K562 (cell line): ENCODE measurements around the gene MYO3B. TPM values are rescaled to one million over a fixed set of nuclear protein-coding genes. Genes with fewer than 3 reads are reported as not detected.
A peak's percentile ranks its signal among the peaks of the same experiment; 100 is the strongest.

Experiments used
- ATAC-seq: fragments of 200-7000 bp; cut with Tn5 transposase; 3 replicates; pipeline ENCODE4 v1.9.1; 2020; ENCODE audit warnings: moderate library complexity
- BruUV-seq: library from RNA; stranded (reverse); fragments of 400-500 nt; replicated peaks from 2 replicates; lab custom pipeline; 2021; lab: Mats Ljungman, UMichigan
- CTCF ChIA-PET: fragments of 300-600 bp; formaldehyde crosslinking; extraction: SDS; loops from one replicate; lab custom pipeline; 2021; ENCODE audit warnings: low intra/inter-chr PET ratio; lab: Yijun Ruan, JAX
- POLR2A ChIA-PET: fragments of 300-600, 350-650 bp; sonication (Branson Sonifier 250); formaldehyde crosslinking; extraction: SDS; loops from one replicate; lab custom pipeline; 2021; ENCODE audit warnings: antibody characterized with exemption, inconsistent platforms; lab: Yijun Ruan, JAX
- DNase-seq, 4 experiments: peaks; one replicate each; pipeline versions ENCODE4 v3.0.0 to v3.0.0-alpha.2; 2011 to 2018; ENCODE audit warnings: low spot score in 3 of 4, mixed read lengths in 3 of 4; ENCODE audit errors: extremely low read depth in 1 of 4
- FAIRE-seq: peaks from 2 replicates; lab custom pipeline; 2011; peaks lifted over from hg19 to GRCh38; lab: Jason Lieb, UNC
- H2AFZ ChIP-seq: 2 replicates; pipeline ENCODE4 v1.6.0; 2011; ENCODE audit warnings: low read depth, low read length, control low read depth, inconsistent platforms
- H3K27ac ChIP-seq: fragments of 200-600 bp; 3 replicates; pipeline ENCODE4 v1.8.0; 2011; ENCODE audit warnings: low read depth, mild to moderate bottlenecking, control low read depth, inconsistent platforms, low read length, moderate library complexity, mixed read lengths; ENCODE audit errors: extremely low read depth
- H3K27me3 ChIP-seq, 2 experiments: fragments of 300-600 bp in 1 of 2; 2 replicates in 1 of 2; 3 replicates in 1 of 2; pipeline versions ENCODE4 v1.6.0 to v1.8.0; 2011; ENCODE audit warnings: inconsistent platforms in 2 of 2, low read length in 2 of 2, mild to moderate bottlenecking in 1 of 2, mixed read lengths in 1 of 2, moderate library complexity in 1 of 2; ENCODE audit not compliant: control insufficient read depth in 2 of 2, insufficient read depth in 2 of 2
- H3K36me3 ChIP-seq: fragments of 300-600 bp; 3 replicates; pipeline ENCODE4 v1.8.0; 2011; ENCODE audit warnings: mild to moderate bottlenecking, low read length, inconsistent platforms; ENCODE audit not compliant: control insufficient read depth, insufficient read depth
- H3K4me1 ChIP-seq, 2 experiments: fragments of 200-600 bp in 1 of 2; replicated peaks in 1 of 2; 2 replicates in 1 of 2; 3 replicates in 1 of 2; pipeline versions ENCODE4 v1.5.1 to v1.8.0; 2011; ENCODE audit warnings: inconsistent platforms in 2 of 2, low read length in 2 of 2, mild to moderate bottlenecking in 1 of 2, mixed read lengths in 1 of 2, moderate library complexity in 1 of 2; ENCODE audit not compliant: control insufficient read depth in 2 of 2, insufficient read depth in 2 of 2
- H3K4me2 ChIP-seq: 2 replicates; pipeline ENCODE4 v1.6.1; 2011; ENCODE audit warnings: low read length, control low read depth, inconsistent platforms, mixed read lengths; ENCODE audit not compliant: insufficient read depth
- H3K4me3 ChIP-seq: fragments of 200-600 bp; sonication (generic), shearing (Covaris generic); 2 replicates; pipeline ENCODE4 v1.5.1; 2016; ENCODE audit warnings: control low read depth, inconsistent platforms
- H3K79me2 ChIP-seq: fragments of 200-600 bp; 3 replicates; pipeline ENCODE4 v1.8.0; 2011; ENCODE audit warnings: low read length, inconsistent platforms; ENCODE audit not compliant: control insufficient read depth, insufficient read depth
- H3K9ac ChIP-seq, 2 experiments: 2 replicates each; pipeline versions ENCODE4 v1.6.0 to v1.6.1; 2011; ENCODE audit warnings: low read depth in 2 of 2, low read length in 2 of 2, control low read depth in 1 of 2, inconsistent platforms in 1 of 2, mild to moderate bottlenecking in 1 of 2, mixed read lengths in 1 of 2; ENCODE audit not compliant: insufficient read depth in 1 of 2
- H3K9me1 ChIP-seq: one replicate; pipeline ENCODE4 v1.6.0; 2011; ENCODE audit warnings: inconsistent platforms, mild to moderate bottlenecking, low read length, moderate library complexity; ENCODE audit not compliant: control insufficient read depth, insufficient read depth
- H3K9me3 ChIP-seq: replicated peaks from 2 replicates; pipeline ENCODE4 v1.5.1; 2011; ENCODE audit warnings: low read depth, low read length, inconsistent platforms; ENCODE audit not compliant: control insufficient read depth, insufficient read depth
- H4K20me1 ChIP-seq: replicated peaks from 2 replicates; pipeline ENCODE4 v1.6.1; 2011; ENCODE audit warnings: low read length, inconsistent platforms, mixed read lengths; ENCODE audit not compliant: control insufficient read depth, insufficient read depth
- CBFA2T2 ChIP-seq: fragments of 450-650 bp; conservative IDR thresholded peaks from 2 replicates; pipeline ENCODE4 v1.6.1; 2017; ENCODE audit warnings: mild to moderate bottlenecking
- CXXC5 ChIP-seq: fragments of 250-450 bp; sonication (Bioruptor Pico); IDR thresholded peaks from 2 replicates; pipeline ENCODE4 v1.8.0; 2022; ENCODE audit warnings: inconsistent platforms, mild to moderate bottlenecking, moderate library complexity
- GABPB1 ChIP-seq: sonication (generic); formaldehyde crosslinking; IDR thresholded peaks from 2 replicates; pipeline ENCODE4 v1.8.0; 2022; ENCODE audit warnings: mild to moderate bottlenecking, missing genetic modification reagents
- HIVEP1 ChIP-seq: fragments of 250-450 bp; sonication (Bioruptor Pico); IDR thresholded peaks from 2 replicates; pipeline ENCODE4 v1.4.0; 2020; ENCODE audit warnings: mild to moderate bottlenecking
- TAF15 ChIP-seq: fragments of 200-400 bp; formaldehyde crosslinking; IDR thresholded peaks from 2 replicates; pipeline ENCODE4 v1.6.1; 2017; ENCODE audit warnings: mild to moderate bottlenecking, low read depth, low read length, moderate library complexity
- TCF7 ChIP-seq: sonication (generic); IDR thresholded peaks from 2 replicates; pipeline ENCODE4 v1.6.1; 2016; ENCODE audit warnings: antibody characterized with exemption, borderline replicate concordance
- XRCC5 ChIP-seq: fragments of 200-400 bp; formaldehyde crosslinking; IDR thresholded peaks from 2 replicates; pipeline ENCODE4 v1.6.1; 2017; ENCODE audit warnings: low read depth, mild to moderate bottlenecking, low read length
- ZC3H11A ChIP-seq: IDR thresholded peaks from 2 replicates; pipeline ENCODE4 v1.6.1; 2012; ENCODE audit warnings: low read depth, low read length, improper control_type of control experiment
- ZNF253 ChIP-seq: fragments of 250-450 bp; sonication (Bioruptor Pico); conservative IDR thresholded peaks from 2 replicates; pipeline ENCODE4 v1.6.1; 2021; ENCODE audit warnings: mild to moderate bottlenecking
- WGBS: fragments of 100-300 bp; shearing (Covaris generic); methylation state at CpG from one replicate; pipeline ENCODE4 v1.1.6; 2016; ENCODE audit warnings: low coverage, mixed read lengths; ENCODE audit not compliant: insufficient coverage; ENCODE audit errors: missing lambda C conversion rate; 5-methylcytosine and 5-hydroxymethylcytosine counted together
- in situ Hi-C: fragments of 300-500 bp; cut with MboI; formaldehyde crosslinking; loops from 4 replicates; pipeline ENCODE4 v1.15.0; 2018; ENCODE audit warnings: inconsistent platforms, mixed read lengths
- intact Hi-C: fragments of 100-400 bp; cut with micrococcal nuclease; formaldehyde crosslinking; loops from 2 replicates; pipeline ENCODE4 v1.14.2; 2022
- polyA plus RNA-seq, 8 experiments: library from polyadenylated mRNA; depleted of rRNA in 4 of 8; stranded (reverse) in 5 of 8; unstranded in 3 of 8; fragments of >200 nt; fragmentation: Nextera tagmentation in 2 of 8; fragmentation: Illumina TruSeq in 1 of 8; extraction: Ambion mirVana in 2 of 8; extraction: Trizol in 1 of 8; gene quantifications; 2 replicates each; pipeline versions ENCODE4 v1.2.1 to v1.2.3, GENCODE V29; 2011 to 2014; ENCODE audit warnings: inconsistent platforms in 1 of 8, missing spikeins in 1 of 8
- total RNA-seq, 7 experiments: library from RNA; depleted of rRNA in 6 of 7; stranded (reverse); fragments of >200 nt in 6 of 7; fragmentation: Illumina TruSeq in 2 of 7; extraction: Trizol in 2 of 7; gene quantifications; 2 replicates each; pipeline versions ENCODE4 v1.2.1 to v1.2.3, GENCODE V29; 2011 to 2021; ENCODE audit warnings: low replicate concordance in 1 of 7
- TF ChIP-seq, protein P1 (sequence below), 2 experiments: IDR thresholded peaks in 1 of 2; conservative IDR thresholded peaks in 1 of 2; 2 replicates each; pipeline ENCODE4 v1.6.1; 2016; ENCODE audit warnings: low read depth in 2 of 2, mild to moderate bottlenecking in 1 of 2, missing compliant biosample characterization in 1 of 2, missing genetic modification characterization in 1 of 2, moderate library complexity in 1 of 2
- TF ChIP-seq, protein P2 (sequence below): fragments of 250-450 bp; sonication (Bioruptor Pico); IDR thresholded peaks from 2 replicates; pipeline ENCODE4 v1.4.0; 2020; ENCODE audit warnings: mild to moderate bottlenecking, moderate library complexity
- TF ChIP-seq, protein P3 (sequence below): fragments of 450-650 bp; IDR thresholded peaks from 2 replicates; pipeline ENCODE4 v1.6.1; 2016; ENCODE audit warnings: borderline replicate concordance

The MYO3B gene
- total and polyA plus RNA-seq, 9 of the 15 experiments (the other 6 are each of a cell fraction or from before 2014, with no cell fraction given) = 2.7 to 6.5 (median 3.6) TPM

DNA sequence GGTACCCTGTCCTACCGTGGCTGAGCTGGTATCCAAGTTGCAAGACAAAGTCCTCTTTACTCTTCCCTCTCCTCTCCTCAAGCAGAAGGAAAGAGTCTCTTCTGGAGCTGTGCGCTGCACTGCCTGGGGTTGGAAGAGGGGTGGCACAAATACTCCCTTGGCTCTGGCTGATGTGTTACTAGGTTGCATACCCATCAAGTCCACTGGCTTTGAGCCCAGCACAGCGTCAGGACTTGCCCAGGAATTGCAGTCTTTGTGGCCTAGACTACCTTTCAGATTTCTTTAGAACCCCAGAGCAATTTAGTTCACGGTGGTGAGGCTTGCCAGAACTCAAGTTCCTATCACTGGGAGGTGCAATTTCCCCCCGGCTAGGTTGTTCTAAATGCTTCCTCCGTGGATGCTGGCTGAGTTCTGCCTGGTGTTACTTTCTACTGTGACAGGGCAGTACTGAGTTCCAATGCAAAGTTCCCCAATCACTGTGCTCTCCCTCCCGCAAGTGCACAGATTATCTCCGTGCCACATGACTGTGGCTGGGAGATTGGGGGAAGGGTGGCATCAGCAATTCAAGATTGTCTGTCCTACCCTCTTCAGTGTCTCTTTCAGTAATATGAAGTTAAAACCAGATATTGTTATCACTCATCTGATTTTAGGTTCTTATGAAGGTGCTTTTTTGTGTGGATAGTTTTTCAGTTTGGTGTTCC is 13.4 kb downstream of the MYO3B start:
- Histone ChIP-seq H3K4me1 (no peaks in the 10 kb centered on the region), H3K4me3 (no peak overlapping the region), H3K27me3 (no peaks in the 10 kb centered on the region), H2AFZ (peak overlapping the region; percentile 40; the same call in 1 of the 2 replicates), H4K20me1 (no peaks in the 10 kb centered on the region), H3K36me3 (no peaks in the 10 kb centered on the region), H3K4me2 (no peak overlapping the region), H3K79me2 (no peaks in the 10 kb centered on the region), H3K9me1 (no peaks in the 10 kb centered on the region), H3K27ac (no peak overlapping the region), H3K9me3 (no peaks in the 10 kb centered on the region), H3K9ac (no peak overlapping the region)
- BruUV-seq = no TSS peak
- peak; percentile 71 for FAIRE-seq
- in situ Hi-C loops (no loop called here), intact Hi-C loops (no loop called here)
- POLR2A ChIA-PET = interaction anchor here (0.8 kb wide), 1 partner anchor 467 kb away, joined by 4 read pairs; no protein-coding TSS in a partner anchor
- CTCF ChIA-PET = no interaction called here
- peak in 1 of 4 experiments; percentile 25 for DNase-seq
- ATAC-seq = peak; percentile 78
- 23% methylated on average over 8 of the region's 8 CpGs for WGBS
- no peak for TF ChIP-seq XRCC5
- TF ChIP-seq, protein P1, sequence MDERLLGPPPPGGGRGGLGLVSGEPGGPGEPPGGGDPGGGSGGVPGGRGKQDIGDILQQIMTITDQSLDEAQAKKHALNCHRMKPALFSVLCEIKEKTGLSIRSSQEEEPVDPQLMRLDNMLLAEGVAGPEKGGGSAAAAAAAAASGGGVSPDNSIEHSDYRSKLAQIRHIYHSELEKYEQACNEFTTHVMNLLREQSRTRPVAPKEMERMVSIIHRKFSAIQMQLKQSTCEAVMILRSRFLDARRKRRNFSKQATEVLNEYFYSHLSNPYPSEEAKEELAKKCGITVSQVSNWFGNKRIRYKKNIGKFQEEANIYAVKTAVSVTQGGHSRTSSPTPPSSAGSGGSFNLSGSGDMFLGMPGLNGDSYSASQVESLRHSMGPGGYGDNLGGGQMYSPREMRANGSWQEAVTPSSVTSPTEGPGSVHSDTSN (CRISPR knock-in tag; IDR thresholded peaks at IDR 0.05; ENCODE audit: low read depth) = no peak
- TF ChIP-seq, protein P1 (tag; conservative IDR thresholded peaks at IDR 0.05; ENCODE audit: low read depth) = no peak
- TF ChIP-seq, protein P2, sequence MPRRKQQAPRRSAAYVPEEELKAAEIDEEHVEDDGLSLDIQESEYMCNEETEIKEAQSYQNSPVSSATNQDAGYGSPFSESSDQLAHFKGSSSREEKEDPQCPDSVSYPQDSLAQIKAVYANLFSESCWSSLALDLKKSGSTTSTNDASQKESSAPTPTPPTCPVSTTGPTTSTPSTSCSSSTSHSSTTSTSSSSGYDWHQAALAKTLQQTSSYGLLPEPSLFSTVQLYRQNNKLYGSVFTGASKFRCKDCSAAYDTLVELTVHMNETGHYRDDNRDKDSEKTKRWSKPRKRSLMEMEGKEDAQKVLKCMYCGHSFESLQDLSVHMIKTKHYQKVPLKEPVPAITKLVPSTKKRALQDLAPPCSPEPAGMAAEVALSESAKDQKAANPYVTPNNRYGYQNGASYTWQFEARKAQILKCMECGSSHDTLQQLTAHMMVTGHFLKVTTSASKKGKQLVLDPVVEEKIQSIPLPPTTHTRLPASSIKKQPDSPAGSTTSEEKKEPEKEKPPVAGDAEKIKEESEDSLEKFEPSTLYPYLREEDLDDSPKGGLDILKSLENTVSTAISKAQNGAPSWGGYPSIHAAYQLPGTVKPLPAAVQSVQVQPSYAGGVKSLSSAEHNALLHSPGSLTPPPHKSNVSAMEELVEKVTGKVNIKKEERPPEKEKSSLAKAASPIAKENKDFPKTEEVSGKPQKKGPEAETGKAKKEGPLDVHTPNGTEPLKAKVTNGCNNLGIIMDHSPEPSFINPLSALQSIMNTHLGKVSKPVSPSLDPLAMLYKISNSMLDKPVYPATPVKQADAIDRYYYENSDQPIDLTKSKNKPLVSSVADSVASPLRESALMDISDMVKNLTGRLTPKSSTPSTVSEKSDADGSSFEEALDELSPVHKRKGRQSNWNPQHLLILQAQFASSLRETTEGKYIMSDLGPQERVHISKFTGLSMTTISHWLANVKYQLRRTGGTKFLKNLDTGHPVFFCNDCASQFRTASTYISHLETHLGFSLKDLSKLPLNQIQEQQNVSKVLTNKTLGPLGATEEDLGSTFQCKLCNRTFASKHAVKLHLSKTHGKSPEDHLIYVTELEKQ (CRISPR knock-in tag) = no peak
- TF ChIP-seq, protein P3, sequence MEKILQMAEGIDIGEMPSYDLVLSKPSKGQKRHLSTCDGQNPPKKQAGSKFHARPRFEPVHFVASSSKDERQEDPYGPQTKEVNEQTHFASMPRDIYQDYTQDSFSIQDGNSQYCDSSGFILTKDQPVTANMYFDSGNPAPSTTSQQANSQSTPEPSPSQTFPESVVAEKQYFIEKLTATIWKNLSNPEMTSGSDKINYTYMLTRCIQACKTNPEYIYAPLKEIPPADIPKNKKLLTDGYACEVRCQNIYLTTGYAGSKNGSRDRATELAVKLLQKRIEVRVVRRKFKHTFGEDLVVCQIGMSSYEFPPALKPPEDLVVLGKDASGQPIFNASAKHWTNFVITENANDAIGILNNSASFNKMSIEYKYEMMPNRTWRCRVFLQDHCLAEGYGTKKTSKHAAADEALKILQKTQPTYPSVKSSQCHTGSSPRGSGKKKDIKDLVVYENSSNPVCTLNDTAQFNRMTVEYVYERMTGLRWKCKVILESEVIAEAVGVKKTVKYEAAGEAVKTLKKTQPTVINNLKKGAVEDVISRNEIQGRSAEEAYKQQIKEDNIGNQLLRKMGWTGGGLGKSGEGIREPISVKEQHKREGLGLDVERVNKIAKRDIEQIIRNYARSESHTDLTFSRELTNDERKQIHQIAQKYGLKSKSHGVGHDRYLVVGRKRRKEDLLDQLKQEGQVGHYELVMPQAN = no peak
- peak; percentile 37; the same call in 1 of the 2 replicates for TF ChIP-seq CBFA2T2
- no peak for TF ChIP-seq ZNF253
- no peak for TF ChIP-seq GABPB1 (CRISPR knock-in tag)
- no peak for TF ChIP-seq TAF15
- no peak for TF ChIP-seq TCF7
- TF ChIP-seq CXXC5 = peak; percentile 42
- TF ChIP-seq ZC3H11A = no peak
- TF ChIP-seq HIVEP1 (CRISPR knock-in tag) = no peak
